GM18907 (cell line): Measurements from ENCODE around the gene REX1BD.
A peak's percentile ranks its signal among the peaks of the same experiment; 100 is the strongest.
"Not testable (repeated sequence)": the region's sequence is repeated elsewhere in the genome, so short reads cannot be mapped to it uniquely, and the experiment has no call there.

Experiments
- ATAC-seq: cut with Tn5 transposase; IDR thresholded peaks from one replicate; pipeline ENCODE4 v1.9.1; 2021; ENCODE audit warnings: mild to moderate bottlenecking, moderate library complexity; ENCODE audit not compliant: unreplicated experiment

Gene REX1BD

DNA sequence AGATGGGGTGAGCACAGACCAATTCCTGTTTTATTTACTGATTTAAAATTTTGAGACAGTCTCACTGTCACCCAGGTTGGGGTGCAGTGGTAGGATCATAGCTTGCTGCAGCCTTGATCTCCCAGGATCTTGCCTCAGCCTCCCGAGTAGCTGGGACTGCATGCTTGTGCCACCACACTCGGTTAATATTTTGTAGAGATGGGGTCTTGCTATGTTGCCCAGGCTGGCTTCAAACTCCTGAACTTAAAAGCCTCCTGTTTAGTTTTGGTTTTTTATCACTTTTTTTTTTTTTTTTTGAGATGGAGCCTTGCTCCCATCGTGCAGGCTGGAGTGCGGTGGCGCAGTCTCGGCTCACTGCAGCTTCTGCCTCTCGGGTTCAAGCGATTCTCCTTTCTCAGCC, 12.2 kb upstream of the REX1BD start:
- no peak for ATAC-seq

- no peak for ATAC-seq
Observed at GRCh38 chr19:18577365-18577914, 11.2 kb upstream of the REX1BD start.

DNA sequence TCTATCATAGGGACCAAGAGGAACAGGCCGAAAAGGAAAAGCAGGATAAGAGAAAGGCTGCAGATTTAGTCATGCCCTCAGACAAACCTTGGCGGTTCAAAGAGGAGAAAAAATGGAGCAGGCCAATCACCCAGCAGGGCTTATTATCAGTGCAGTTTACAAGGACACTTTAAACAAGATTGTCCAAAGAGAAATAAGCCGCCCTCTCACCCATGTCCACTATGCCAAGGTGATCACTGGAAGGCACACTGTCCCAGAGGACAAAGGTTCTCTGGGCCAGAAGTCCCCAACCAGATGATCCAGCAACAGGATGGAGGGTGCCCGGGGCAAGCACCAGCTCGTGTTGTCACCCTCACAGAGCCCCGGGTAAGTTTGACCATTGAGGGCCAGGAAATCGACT, 8.3 kb upstream of the REX1BD start:
- no peak for ATAC-seq

- no peak for ATAC-seq
Observed at GRCh38 chr19:18586306-18586705, 2.3 kb upstream of the REX1BD start.

DNA sequence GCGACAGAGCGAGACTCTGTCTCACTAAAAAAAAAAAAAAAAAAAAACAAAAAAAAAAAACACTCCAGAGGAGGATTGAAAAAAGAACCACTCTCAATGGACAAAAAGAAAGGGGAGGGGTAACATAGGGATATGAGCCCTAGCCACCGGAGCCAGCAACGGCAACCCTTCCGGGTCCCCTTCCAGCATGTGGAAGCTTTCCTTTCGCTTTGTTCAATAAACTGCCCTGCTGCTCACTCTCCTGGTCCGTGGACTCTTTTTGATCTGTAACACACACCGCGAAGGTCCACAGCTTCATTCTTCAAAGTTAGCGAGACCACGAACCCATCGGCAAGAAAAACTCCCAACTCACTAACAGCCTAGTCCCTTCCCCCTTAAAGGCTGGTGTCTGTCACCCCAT, 1.0 kb upstream of the REX1BD start:
- no peak for ATAC-seq

DNA sequence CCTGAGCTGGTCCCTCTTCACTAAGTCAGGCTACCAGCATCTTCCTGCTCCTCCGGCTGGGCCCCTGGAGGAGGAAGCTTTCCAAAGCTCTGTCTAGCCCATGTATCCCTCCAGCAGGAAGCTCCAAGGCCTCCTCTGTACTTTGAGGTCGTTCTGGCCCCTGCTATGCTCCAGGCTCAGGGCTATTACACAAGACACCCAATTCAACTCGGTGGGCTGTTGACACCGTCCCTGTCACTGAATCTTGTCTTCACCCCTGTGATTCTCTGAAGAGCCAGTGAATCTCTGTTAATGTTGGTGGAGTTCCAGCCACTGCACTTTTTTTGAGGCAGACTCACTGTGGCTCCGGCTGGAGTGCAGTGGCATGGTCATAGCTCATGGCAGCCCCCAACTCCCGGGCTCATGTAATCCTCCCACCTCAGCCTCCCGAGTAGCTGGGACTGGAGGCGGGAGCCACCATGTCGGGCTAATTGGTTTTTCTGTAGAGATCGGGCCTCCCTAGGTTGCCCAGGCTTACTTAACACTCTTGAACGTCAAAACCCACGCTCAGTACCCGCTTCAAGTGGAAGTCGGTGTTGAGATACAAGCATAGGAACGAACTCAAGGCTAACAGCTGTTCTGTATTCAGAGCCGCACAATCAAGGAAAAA, 512 bp upstream of the REX1BD start:
- ATAC-seq = peak; percentile 8

DNA sequence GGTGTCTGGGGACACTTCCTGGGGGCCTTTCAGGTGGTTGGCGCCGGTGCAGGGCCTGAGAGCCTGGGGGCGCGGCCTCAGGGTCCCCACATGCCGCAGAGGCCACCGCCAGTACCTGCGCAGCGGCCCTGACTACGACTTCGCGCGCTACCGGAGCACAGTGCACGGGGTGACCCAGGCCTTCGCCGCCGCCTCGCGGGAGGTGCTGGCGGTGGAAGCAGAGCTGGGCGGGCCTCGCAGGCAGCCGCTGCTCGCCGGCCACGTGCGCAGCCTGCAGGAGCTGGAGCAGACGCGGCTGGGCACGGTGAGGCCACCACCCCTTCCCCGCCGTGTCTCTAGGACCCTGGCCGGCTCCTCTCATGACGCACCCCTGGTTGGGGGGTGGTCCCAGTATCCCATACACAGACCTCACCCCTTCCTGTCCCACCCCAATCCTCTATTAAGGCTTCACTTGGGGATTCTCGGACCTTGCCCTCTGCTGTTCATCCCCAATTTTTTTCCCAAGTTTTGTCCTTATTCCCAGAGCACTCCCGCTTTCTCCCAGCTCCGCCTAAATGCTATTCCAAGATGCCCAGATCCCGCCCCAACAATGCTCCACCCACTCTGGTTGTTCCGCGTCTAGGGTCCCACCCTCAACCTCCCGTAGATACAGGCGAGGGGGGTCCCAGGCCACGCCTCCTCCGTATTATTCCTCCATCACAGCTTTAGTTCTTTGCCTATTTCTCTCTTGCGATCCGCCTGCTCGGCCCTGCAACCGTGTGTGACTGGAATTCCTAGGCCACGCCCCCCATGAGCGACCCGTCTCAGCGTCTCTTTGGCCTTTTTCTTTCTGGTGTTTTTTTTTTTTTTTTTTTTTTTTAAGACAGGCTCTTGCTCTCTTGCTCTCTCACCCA, 1.0 kb downstream of the REX1BD start:
- ATAC-seq = peak; percentile 33

DNA sequence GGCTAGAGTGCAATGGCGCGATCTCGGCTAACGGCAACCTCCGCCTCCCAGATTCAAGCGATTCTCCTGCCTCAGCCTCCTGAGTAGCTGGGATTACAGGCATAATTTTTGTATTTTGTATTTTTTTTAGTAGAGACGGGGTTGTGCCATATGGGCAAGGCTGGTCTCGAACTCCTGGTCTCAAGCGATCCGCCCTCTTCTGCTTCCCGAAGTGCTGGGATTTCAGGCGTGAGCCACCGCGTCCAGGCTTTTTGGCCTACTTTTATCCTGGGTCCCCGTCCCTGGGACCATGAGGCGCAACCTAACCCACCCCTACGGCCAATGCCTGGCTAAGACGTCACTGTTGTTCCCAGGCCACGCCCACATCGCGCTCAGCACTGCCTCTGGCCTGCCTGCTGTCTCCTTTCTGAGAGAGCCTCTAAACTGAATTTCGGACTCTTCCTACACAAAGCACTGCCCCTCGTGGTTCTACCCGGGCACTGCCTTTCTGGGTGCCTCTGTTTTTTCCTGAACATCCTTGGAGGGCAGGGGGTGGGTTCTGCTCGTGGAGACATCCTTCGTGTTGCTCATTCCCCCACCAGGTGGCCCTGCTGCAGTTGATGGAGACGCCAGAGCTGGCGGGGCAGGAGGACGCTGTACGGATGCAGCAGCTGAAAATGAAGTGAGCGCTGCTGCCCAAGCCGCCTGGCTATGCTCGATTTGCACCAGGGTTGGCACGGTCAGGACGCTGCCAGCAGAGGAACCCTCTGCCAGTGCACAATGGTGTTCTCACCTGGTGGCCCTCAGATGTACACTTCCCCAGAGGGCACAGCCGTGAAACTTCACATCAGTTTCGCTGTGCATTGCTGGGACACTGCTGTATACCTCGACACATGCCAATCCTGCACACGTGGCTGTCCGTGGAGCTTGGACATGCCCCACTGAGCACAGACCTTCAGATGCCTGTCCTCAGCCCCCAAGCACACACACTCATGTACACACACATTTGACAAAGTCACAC, 2.0 kb downstream of the REX1BD start:
- ATAC-seq = no peak

- no peak for ATAC-seq
Observed at GRCh38 chr19:18591735-18592385, 3.3 kb downstream of the REX1BD start.

GRCh38 chr19:18592732-18593131, 4.1 kb downstream of the REX1BD start:
- not testable (repeated sequence) for ATAC-seq

DNA sequence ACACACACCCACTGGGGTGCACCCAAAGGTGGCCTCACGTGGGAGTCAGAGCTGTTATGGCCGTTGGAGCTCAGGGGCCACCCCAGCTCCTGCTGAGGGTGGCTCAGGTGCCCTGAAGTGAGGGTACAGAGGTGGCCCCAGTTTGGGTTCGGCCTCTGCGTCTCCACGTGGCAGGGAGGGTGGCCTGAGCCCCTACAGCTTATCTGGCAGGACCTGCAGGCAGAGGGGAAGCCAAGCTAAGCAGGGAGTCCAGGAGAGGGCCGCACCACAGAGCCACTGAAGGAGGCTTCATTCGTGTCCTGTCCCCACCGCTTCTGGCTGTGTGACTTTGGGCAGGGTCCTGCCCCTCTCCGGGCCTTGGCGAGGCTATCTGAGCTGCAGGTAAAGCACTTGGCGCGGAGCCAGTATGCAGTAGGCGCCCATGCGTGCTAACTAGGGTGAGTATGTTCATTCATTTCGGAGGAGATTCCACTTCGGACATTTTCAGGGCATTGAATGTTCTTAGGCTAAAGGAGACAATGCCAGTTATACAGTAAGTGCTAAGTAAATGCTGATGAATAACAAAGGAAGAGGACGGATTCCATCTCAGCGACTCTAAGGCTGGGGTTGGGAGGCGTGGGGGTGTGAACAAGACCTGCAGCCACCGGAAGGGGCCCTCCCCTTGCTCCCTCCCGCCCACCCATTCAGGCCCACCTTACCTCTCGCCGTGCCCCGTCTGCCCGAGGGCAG, 4.9 kb downstream of the REX1BD start:
- ATAC-seq = no peak

DNA sequence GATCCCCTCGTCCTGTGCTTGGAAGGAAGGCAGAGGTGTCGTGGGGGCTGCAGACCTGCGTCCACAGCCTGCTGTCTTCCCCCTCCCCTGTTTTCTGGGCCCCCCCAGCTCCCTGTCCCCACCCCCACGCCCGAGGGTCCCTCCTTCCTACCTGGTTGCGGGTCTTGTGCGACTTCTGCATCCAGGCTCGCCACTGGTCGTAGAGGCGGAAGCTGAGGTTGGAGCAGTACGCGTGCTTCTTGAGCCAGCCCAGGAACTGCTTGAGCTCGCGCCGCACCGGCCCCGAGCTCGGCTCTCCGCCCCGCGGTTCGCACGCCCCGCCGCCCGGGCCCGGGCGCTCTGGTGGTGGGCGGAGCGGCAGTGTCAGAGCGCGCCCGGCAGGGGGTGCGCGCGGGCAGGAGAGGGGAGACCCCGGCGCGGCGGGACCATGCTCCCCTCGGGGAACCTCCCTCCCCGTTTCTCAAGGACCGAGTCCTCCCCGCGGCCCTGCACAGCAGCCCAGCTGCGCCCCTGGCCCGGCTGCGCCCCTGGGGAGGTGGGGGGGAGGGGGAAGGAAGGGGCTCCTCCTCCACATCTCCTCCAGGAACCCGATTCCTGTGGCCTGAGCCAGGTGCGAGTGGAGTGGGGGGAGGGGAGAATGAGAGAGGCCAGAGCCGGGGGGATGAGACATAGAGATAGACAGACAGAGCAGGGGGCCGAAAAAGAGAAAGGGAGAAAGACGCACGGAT, 5.7 kb downstream of the REX1BD start:
- ATAC-seq = peak; percentile 59

DNA sequence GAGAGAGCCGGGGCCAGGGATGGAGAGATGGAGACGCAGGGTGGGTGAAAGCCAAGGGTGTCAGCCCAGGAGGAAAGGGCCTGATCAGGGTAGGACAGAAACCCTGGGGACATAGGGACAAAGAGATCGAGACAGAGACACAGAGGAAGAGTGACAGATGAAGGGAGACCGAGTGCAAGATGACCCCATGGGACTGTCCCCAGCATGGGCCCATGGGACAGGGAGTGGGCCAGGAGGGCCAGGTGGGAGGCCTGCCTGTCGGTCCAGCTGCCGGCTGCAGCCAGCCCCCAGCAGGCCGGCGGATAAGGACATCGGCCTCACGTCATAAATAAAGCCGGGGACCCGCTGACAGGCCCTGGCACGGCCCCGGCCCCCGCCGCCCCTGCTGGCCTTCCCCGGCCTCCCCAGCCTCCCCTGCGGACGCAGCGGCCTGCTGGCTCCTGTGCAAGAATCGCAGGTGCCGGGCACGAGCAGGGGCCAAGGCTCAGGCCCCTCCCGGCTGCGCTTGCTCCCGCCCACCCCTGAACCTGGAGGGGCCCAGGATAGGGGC, 6.3 kb downstream of the REX1BD start:
- peak; percentile 16 for ATAC-seq

DNA sequence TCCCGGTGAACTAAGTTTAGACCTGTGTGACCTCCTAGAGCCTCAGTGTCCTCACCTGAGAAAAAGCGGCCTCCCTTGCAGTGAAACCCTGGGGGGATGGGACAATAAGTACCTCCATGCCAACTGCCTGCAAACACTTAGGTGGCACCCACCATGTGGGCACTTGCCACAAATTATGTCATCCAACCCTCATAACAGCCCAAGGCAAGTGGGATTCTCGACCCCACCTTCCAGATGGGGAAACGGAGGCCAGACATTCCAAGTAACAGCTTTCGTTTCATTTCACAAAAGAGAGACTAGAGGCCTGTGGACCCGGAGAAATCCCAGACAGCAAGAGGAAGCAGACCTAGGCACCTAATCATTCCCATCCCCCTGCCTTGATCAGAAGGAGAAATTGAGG, 6.9 kb downstream of the REX1BD start:
- ATAC-seq = no peak

- no peak for ATAC-seq
Observed at GRCh38 chr19:18596752-18597157, 8.2 kb downstream of the REX1BD start.

GRCh38 chr19:18597809-18598660, 9.4 kb downstream of the REX1BD start:
- no peak for ATAC-seq

- no peak for ATAC-seq
Observed at GRCh38 chr19:18599485-18599884, 10.9 kb downstream of the REX1BD start.
